Ovary (tissue), 3 donors: Measurements from ENCODE around the gene TSPEAR.

Source experiments
- CTCF ChIP-seq, 3 donors: fragments of 450-650 bp in 2 of 3; fragments of 200-600 bp in 1 of 3; IDR thresholded peaks; one replicate each; pipeline versions ENCODE4 v1.5.1 to v1.8.0; 2016 to 2022; ENCODE audit warnings: antibody characterized with exemption in 3 of 3, mild to moderate bottlenecking in 1 of 3
- POLR2A ChIP-seq: fragments of 450-650 bp; IDR thresholded peaks from one replicate; pipeline ENCODE4 v1.6.1; 2017; ENCODE audit warnings: antibody characterized with exemption, mild to moderate bottlenecking, moderate library complexity
- donor health status: DM: no; HTN: no; CAD: no.

- TF ChIP-seq CTCF (IDR thresholded peaks at IDR 0.05) (no peak), POLR2A (no peak)
Observed at GRCh38 chr21:44467859-44468195, 243.5 kb downstream of the TSPEAR start.
